GM10266 (cell line): ENCODE data around the gene MXD3.
"Not testable (repeated sequence)": the region's sequence is repeated elsewhere in the genome, so short reads cannot be mapped to it uniquely, and the experiment has no call there.

Experiments used
- DNase-seq: peaks from one replicate; pipeline ENCODE4 v3.0.0; 2012; ENCODE audit errors: extremely low spot score
- CTCF ChIP-seq: IDR thresholded peaks from 2 replicates; pipeline ENCODE4 v1.5.1; 2012; ENCODE audit warnings: mild to moderate bottlenecking, low read depth; ENCODE audit not compliant: control insufficient read depth, insufficient read depth; ENCODE audit errors: missing control alignments

Gene MXD3

DNA sequence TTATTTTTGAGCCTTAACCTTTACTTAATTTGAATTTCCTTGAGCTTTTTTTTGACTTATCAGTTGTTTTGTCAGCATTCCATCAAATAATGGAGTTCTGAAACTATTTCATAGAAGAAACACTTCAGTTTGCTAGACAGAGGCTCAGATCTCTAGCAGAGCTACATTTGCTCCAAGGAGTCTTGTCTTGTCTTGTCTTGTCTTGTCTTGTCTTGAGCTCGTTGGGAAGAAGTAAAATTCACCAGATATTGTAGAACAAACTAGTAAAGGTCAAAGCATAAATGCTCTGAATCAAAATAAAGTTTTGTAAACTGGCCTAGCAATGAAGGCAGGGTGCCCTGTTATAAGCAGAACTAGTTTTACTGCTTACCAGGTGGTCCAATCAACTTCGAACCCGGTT lies 41.7 kb downstream of the MXD3 start:
- no peak for DNase-seq
- TF ChIP-seq CTCF, result no peak

- TF ChIP-seq CTCF, result no peak
- DNase-seq, result no peak
These were observed 42.3 kb downstream of the MXD3 start for GRCh38 chr5:177269232-177269895.

DNA sequence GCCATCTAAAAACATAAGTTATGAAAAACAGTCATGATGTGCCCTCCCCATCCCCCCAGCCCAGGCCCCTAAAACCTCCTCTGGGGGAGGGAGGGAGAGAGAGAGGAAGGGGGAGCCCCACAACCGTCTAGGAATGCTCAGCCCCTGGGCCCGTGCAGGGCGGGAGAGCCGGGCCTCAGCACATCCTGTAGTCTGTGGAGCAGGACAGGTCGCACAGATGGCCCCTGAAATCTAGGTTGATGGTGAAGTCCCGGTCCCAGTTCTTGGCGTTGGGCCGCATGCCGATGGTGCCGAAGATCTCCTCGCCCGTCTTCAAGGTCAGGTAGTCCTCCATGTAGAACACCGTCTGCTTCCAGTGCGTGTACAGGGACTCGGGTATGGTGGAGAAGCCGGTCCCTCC lies 46.3 kb downstream of the MXD3 start:
- no peak for TF ChIP-seq CTCF
- no peak for DNase-seq

- DNase-seq, result no peak
- no peak for TF ChIP-seq CTCF
These were observed 47.5 kb downstream of the MXD3 start for GRCh38 chr5:177264178-177264577.

DNA sequence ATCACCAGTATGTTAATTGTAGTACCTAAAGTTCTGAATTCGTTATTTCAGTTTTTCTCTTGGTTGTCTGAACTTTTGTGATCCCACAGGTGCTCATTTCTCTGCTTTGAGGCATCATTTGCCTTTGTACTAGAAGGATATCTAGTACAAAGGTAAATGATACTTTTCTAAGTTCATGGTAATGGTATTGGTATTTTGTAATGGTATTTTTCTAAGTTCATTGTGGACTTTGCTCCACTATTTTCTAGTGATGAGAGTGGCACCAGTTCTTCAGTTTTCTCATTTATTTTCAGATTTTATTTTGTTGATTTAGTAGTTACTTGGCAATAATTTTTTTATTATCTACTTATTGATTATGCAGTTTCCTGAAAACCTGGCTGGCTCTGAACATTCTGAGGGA lies 50.2 kb downstream of the MXD3 start:
- DNase-seq, result no peak
- no peak for TF ChIP-seq CTCF

DNA sequence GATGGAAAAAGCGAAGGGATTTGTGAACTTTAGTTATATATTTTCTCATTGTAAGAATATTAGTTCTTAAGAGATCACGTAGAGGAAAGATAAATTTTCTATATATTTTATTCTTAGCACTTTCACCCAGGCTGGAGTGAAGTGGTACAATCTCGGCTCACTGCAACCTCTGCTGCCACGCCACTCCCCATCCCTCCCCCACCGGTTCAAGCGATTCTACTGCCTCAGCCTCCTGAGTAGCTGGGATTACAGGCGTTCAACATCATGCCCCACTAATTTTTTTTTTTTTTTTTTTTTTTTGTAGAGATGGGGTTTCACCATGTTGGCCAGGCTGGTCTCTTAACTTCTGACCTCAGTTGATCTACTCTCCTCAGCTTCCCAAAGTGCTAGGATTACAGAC lies 50.7 kb downstream of the MXD3 start:
- TF ChIP-seq CTCF, result no peak
- no peak for DNase-seq

- not testable (repeated sequence) for DNase-seq
These were observed 53.0 kb downstream of the MXD3 start for GRCh38 chr5:177258711-177259110.
